ENCODE measurements around the gene IFI27L2.

Gene IFI27L2

GRCh38 chr14:94129111-94129757, at the start of gene IFI27L2:
Gene IFI27L2, minus strand, starts transcription at chr14:94129604. Its CDS starts 40 bp downstream, at chr14:94129564.
- peak; percentile 78 for DNase-seq
- peak within 1 kb of the TSS; percentile 3 for H3K27ac ChIP-seq
- TF ChIP-seq CTCF (IDR thresholded peaks at IDR 0.05; ENCODE audit: low read depth, low read length, missing control alignments): peak; percentile 39
- peak within 1 kb of the TSS; percentile 70 for H3K4me3 ChIP-seq (ENCODE audit: low read depth, low read length)
- in situ Hi-C loops (cut with HindIII; ENCODE audit: low pct_ligation_motif_present, low sequenced_read_pairs): no loop called here
- H3K36me3 ChIP-seq (replicated peaks): no peaks in the 10 kb centered on the region
- H3K27me3 ChIP-seq (replicated peaks): no peaks in the 10 kb centered on the region

DNA sequence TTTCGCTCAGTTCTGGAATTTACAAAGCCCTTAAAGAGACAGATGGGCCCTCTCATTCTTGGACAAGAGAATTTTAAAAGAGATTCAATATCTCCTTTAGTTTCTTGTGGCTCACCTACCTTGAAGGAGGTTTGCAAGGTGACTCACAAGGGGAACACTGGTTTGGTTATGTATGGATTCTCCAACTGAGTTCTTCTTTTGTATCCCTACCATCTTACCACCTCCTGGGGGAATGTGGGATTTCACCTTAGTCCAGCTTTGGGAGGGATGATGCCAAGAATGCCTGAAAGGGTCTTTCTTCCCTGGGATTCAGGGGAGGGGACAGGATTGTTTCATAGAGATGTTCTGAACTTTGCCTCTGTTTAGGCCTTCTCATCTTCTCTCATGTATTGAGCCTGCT, 48.4 kb upstream of the IFI27L2 start:
- in situ Hi-C loops (cut with HindIII; ENCODE audit: low pct_ligation_motif_present, low sequenced_read_pairs): no loop called here
- Histone ChIP-seq H3K27ac (no peak overlapping the region), H3K36me3 (replicated peaks) (no peaks in the 10 kb centered on the region), H3K27me3 (replicated peaks) (peaks cover 34% of the 10 kb centered on the region), H3K4me3 (ENCODE audit: low read depth, low read length) (no peak overlapping the region)
- TF ChIP-seq CTCF (IDR thresholded peaks at IDR 0.05; ENCODE audit: low read depth, low read length, missing control alignments): no peak
- DNase-seq: no peak

GRCh38 chr14:94176808-94177207, 47.4 kb upstream of the IFI27L2 start:
- no peaks in the 10 kb centered on the region for H3K36me3 ChIP-seq (replicated peaks)
- H3K27me3 ChIP-seq (replicated peaks): peaks cover 34% of the 10 kb centered on the region
- in situ Hi-C loops (cut with HindIII; ENCODE audit: low pct_ligation_motif_present, low sequenced_read_pairs): no loop called here
- no peak overlapping the region for H3K4me3 ChIP-seq (ENCODE audit: low read depth, low read length)
- TF ChIP-seq CTCF (IDR thresholded peaks at IDR 0.05; ENCODE audit: low read depth, low read length, missing control alignments): no peak
- H3K27ac ChIP-seq: no peak overlapping the region
- DNase-seq: no peak

DNA sequence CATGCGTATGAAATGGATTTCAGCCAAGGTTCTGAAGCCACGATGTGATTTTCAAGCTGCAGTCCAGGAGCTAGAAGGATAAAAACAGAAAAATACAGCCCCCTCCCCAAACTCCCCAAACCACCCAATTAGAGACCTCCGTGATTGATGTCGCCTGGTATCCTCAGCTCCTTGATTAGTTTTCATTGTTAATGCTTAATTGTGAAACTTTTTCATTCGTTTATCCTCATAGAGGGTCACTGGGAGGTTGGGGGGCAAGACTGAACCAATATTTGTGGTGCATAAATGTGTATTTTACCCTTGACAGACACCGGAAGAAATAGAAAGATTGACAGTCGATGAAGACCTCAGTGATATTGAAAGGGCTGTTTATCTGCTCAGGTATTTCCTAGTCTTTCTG, 46.3 kb upstream of the IFI27L2 start:
- in situ Hi-C loops (cut with HindIII; ENCODE audit: low pct_ligation_motif_present, low sequenced_read_pairs): no loop called here
- Histone ChIP-seq H3K27ac (no peak overlapping the region), H3K36me3 (replicated peaks) (no peaks in the 10 kb centered on the region), H3K4me3 (ENCODE audit: low read depth, low read length) (no peak overlapping the region), H3K27me3 (replicated peaks) (peaks cover 34% of the 10 kb centered on the region)
- no peak for TF ChIP-seq CTCF (IDR thresholded peaks at IDR 0.05; ENCODE audit: low read depth, low read length, missing control alignments)
- DNase-seq: no peak

DNA sequence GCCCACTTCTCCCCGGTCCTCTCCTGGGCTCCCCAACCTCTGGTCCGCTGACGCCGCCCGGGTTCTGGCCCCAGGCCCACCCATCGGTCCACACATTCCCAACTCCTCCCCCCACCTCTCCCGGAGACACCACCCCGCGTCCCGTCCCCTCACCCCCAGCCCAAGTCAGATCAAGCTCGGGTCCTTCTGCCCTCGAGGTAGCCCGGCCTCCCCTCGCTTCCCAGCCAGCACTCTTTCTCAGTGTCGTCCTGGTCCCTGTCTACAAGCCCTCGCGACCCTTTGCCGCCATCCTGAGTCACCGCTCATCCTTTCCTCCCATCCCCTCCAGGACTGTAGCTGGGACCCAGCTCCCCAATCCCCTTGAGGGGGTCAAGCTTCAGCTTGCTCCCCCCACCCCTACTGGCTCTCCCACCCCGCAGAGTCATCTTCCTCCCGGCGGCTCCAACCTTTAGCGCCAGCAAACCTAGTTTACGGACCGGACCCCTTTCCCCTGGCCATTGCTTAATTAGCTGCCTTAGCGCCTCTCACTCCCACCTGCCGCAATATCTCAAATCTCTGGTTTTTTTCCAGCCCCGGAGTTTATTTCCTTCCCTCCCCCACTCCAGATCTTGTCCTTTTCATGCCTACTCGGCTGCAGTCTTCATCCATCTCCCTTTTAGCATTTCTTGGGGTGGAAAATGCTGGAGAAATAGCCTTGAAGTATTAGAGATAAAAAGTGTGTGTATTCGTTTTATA, 45.8 kb upstream of the IFI27L2 start:
- H3K4me3 ChIP-seq (ENCODE audit: low read depth, low read length): peak overlapping the region; percentile 3

More for the DNA sequence above, 45.8 kb upstream of the IFI27L2 start:
- in situ Hi-C loops (cut with HindIII; ENCODE audit: low pct_ligation_motif_present, low sequenced_read_pairs): no loop called here
- no peak overlapping the region for H3K27ac ChIP-seq
- no peak for TF ChIP-seq CTCF (IDR thresholded peaks at IDR 0.05; ENCODE audit: low read depth, low read length, missing control alignments)
- DNase-seq: no peak
- H3K36me3 ChIP-seq (replicated peaks): no peaks in the 10 kb centered on the region
- peaks cover 34% of the 10 kb centered on the region for H3K27me3 ChIP-seq (replicated peaks)
